Prostate gland (tissue), 2 donors: ENCODE results near the gene ENOX1. TPM values are rescaled to one million over a fixed set of nuclear protein-coding genes. Genes with fewer than 3 reads are reported as not detected.

Experiments
- DNase-seq: peaks from one replicate; pipeline ENCODE4 v3.0.0-alpha.2; 2019; ENCODE audit warnings: low spot score
- H3K27ac ChIP-seq, 2 donors: fragments of 200-600 bp; sonication (generic); 2 replicates each; pipeline ENCODE4 v1.5.1; 2017 to 2019
- H3K27me3 ChIP-seq: fragments of 200-600 bp; sonication (generic); replicated peaks from 2 replicates; pipeline ENCODE4 v1.5.1; 2019; ENCODE audit not compliant: insufficient read depth
- H3K36me3 ChIP-seq, 2 donors: fragments of 200-600 bp; sonication (generic); 1 replicate in 1 of 2; 2 replicates in 1 of 2; pipeline versions ENCODE4 v1.5.1 to v1.8.1; 2017 to 2019
- H3K4me1 ChIP-seq: fragments of 200-600 bp; sonication (generic); replicated peaks from 2 replicates; pipeline ENCODE4 v1.5.1; 2019
- H3K4me3 ChIP-seq, 2 donors: fragments of 200-600 bp; sonication (generic); 2 replicates each; pipeline ENCODE4 v1.5.1; 2017 to 2019
- H3K9me3 ChIP-seq: fragments of 200-600 bp; sonication (generic); 2 replicates; pipeline ENCODE4 v1.5.1; 2017
- CTCF ChIP-seq, 4 experiments: fragments of 200-600 bp in 2 of 4; fragments of 450-650 bp in 2 of 4; sonication (generic) in 2 of 4; IDR thresholded peaks; 1 replicate in 3 of 4; 2 replicates in 1 of 4; pipeline ENCODE4 v1.5.1; 2016 to 2019; ENCODE audit warnings: antibody characterized with exemption in 4 of 4, mild to moderate bottlenecking in 2 of 4, moderate library complexity in 2 of 4
- POLR2A ChIP-seq: fragments of 450-650 bp; IDR thresholded peaks from one replicate; pipeline ENCODE4 v1.6.1; 2016; ENCODE audit warnings: antibody characterized with exemption, mild to moderate bottlenecking
- POLR2AphosphoS5 ChIP-seq: sonication (generic); formaldehyde crosslinking; IDR thresholded peaks from one replicate; pipeline ENCODE4 v1.6.1; 2017; ENCODE audit warnings: antibody characterized with exemption
- WGBS: methylation state at CpG from one replicate; pipeline ENCODE4 v1.1.5; 2018; 5-methylcytosine and 5-hydroxymethylcytosine counted together
- intact Hi-C: fragments of 100-400 bp; cut with DNase I; formaldehyde crosslinking; loops from one replicate; pipeline ENCODE4 v1.14.2; 2022
- total RNA-seq, 2 donors: library from RNA; depleted of rRNA; stranded (reverse); fragments of >200 nt; gene quantifications; one replicate each; pipeline ENCODE4 v1.1.0, GENCODE V29; 2016

The ENOX1 gene
- total RNA-seq, 2 donors from 2014 or later, result 4.5 to 5.3 TPM

GRCh38 chr13:43797869-43798268, 11.1 kb upstream of the ENOX1 start:
- no peaks in the 10 kb centered on the region for H3K36me3 ChIP-seq
- no peak for TF ChIP-seq CTCF (IDR thresholded peaks at IDR 0.05)
- TF ChIP-seq POLR2A, result no peak
- no peak for TF ChIP-seq POLR2AphosphoS5
- H3K4me3 ChIP-seq, result no peak overlapping the region
- H3K9me3 ChIP-seq, result no peaks in the 10 kb centered on the region
- intact Hi-C loops, result no loop called here
- H3K4me1 ChIP-seq, result no peaks in the 10 kb centered on the region
- no peak overlapping the region for H3K27ac ChIP-seq
- 63% methylated on average over 3 of the region's 3 CpGs for WGBS
- DNase-seq, result no peak
- H3K27me3 ChIP-seq, result no peaks in the 10 kb centered on the region

GRCh38 chr13:43797159-43797558, 10.4 kb upstream of the ENOX1 start:
- no peak overlapping the region for H3K27ac ChIP-seq
- H3K9me3 ChIP-seq, result no peaks in the 10 kb centered on the region
- H3K4me3 ChIP-seq, result no peak overlapping the region
- TF ChIP-seq POLR2AphosphoS5, result no peak
- no peak for TF ChIP-seq POLR2A
- TF ChIP-seq CTCF (IDR thresholded peaks at IDR 0.05), result no peak
- H3K4me1 ChIP-seq, result no peaks in the 10 kb centered on the region
- H3K27me3 ChIP-seq, result no peaks in the 10 kb centered on the region
- WGBS, result 91% methylated on average over 1 of the region's 1 CpG
- intact Hi-C loops, result no loop called here
- H3K36me3 ChIP-seq, result no peaks in the 10 kb centered on the region
- DNase-seq, result no peak

GRCh38 chr13:43794416-43794815, 7.6 kb upstream of the ENOX1 start:
- H3K36me3 ChIP-seq, result no peaks in the 10 kb centered on the region
- no peak overlapping the region for H3K4me3 ChIP-seq
- no peaks in the 10 kb centered on the region for H3K9me3 ChIP-seq
- H3K27ac ChIP-seq, result no peak overlapping the region
- no peaks in the 10 kb centered on the region for H3K4me1 ChIP-seq
- TF ChIP-seq POLR2AphosphoS5 (no peak), POLR2A (no peak), CTCF (IDR thresholded peaks at IDR 0.05) (no peak)
- DNase-seq, result no peak
- no peaks in the 10 kb centered on the region for H3K27me3 ChIP-seq
- intact Hi-C loops, result no loop called here

- no peak for DNase-seq
- Histone ChIP-seq H3K36me3 (no peaks in the 10 kb centered on the region), H3K27me3 (no peaks in the 10 kb centered on the region), H3K4me1 (no peaks in the 10 kb centered on the region), H3K9me3 (no peaks in the 10 kb centered on the region), H3K27ac (no peak overlapping the region), H3K4me3 (no peak overlapping the region)
- intact Hi-C loops, result no loop called here
- 42% methylated on average over 3 of the region's 3 CpGs for WGBS
- TF ChIP-seq CTCF (IDR thresholded peaks at IDR 0.05), result no peak
- TF ChIP-seq POLR2A, result no peak
- TF ChIP-seq POLR2AphosphoS5, result no peak
Measured at GRCh38 chr13:43792076-43792881, 5.5 kb upstream of the ENOX1 start.

GRCh38 chr13:43787997-43788396, 1.2 kb upstream of the ENOX1 start:
- no peak overlapping the region for H3K4me3 ChIP-seq
- H3K9me3 ChIP-seq, result no peaks in the 10 kb centered on the region
- WGBS, result 66% methylated on average over 2 of the region's 2 CpGs
- H3K27me3 ChIP-seq, result no peaks in the 10 kb centered on the region
- no peak overlapping the region for H3K27ac ChIP-seq
- TF ChIP-seq POLR2AphosphoS5 (no peak), CTCF (IDR thresholded peaks at IDR 0.05) (peak in 3 of 4 experiments; percentile 14 to 17 (median 17))
- no peaks in the 10 kb centered on the region for H3K36me3 ChIP-seq
- H3K4me1 ChIP-seq, result no peaks in the 10 kb centered on the region
- intact Hi-C loops, result loop anchor here (5.0 to 10.0 kb wide), 5 partner anchors 243 to 701 kb away; no protein-coding TSS in a partner anchor
- no peak for DNase-seq
